NCI-H526 treated with DMSO at 0.1 percent for 48 hours (cell line): ENCODE results near the gene TRAF7.
"Not testable (repeated sequence)": the region's sequence is repeated elsewhere in the genome, so short reads cannot be mapped to it uniquely, and the experiment has no call there.

Source experiments
- DNase-seq: peaks from one replicate; lab custom pipeline; 2025; lab: John Stamatoyannopoulos, UW

The TRAF7 gene

DNA sequence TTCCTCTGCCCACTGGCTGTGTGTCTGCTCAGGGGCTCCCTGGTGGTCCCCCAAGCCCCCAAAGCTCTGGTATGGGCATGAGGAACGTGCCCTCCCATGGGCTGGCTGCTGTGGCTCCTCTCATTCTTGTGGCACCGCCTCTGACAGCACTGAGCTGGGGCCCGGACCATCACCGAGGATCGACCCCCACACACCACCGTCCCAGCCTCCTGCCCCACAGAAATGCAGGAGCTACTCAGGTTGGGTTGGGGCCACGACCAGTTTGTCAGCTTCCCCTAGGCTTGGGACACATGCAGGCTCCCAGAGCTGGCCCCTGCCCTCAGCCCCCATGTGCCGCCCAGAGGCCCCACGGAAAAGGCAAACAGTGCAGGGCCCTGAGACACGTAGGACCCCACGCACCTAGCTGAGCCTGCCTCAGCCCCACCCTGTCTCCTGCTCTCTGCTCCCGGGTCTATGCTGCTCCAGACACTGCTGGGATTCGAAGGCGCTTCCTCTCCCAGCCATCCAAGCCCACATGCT lies 44.1 kb downstream of the TRAF7 start:
- DNase-seq = no peak

DNA sequence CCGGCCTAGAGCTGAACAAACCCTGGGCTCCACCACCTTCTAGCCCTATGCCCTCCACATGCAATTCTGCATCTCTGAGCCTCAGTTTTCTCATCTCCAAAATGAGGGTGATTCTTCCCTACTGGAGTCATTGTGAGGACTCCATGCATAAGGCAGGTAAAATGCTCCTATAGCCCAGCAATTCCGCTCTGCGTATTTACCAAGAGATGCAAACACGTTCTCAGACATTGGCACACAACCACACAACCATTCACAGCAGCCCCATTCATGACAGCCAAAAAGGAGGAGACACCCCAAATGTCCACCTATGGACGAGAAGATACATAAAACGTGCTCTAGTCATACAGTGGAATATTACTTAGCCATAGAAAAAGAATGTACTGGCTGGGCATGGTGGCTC lies 44.7 kb downstream of the TRAF7 start:
- DNase-seq = no peak

DNA sequence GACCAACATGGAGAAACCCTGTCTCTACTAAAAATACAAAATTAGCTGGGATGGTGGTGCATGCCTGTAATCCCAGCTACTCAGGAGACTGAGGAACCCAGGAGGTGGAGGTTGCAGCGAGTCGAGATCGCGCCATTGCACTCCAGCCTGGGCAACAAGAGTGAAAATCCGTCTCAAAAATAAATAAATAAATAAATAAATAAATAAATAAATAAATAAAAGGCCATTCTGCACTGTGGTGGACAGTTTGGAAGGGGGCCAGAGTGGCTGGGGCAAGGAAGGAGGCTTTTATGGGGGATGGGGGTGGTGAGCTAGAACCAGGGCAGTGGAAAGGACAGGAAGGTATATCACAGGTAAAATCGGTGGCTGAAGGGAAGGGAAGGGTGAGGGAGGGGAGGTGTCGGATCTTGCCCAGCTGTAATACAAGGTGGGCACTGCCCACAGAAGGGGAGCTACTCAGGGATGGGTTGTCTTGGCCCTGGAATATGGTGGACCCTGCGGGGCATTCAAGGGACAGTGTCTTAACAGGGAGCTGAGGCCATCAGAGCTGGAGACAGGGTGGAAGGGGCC lies 47.6 kb downstream of the TRAF7 start:
- not testable (repeated sequence) for DNase-seq

DNA sequence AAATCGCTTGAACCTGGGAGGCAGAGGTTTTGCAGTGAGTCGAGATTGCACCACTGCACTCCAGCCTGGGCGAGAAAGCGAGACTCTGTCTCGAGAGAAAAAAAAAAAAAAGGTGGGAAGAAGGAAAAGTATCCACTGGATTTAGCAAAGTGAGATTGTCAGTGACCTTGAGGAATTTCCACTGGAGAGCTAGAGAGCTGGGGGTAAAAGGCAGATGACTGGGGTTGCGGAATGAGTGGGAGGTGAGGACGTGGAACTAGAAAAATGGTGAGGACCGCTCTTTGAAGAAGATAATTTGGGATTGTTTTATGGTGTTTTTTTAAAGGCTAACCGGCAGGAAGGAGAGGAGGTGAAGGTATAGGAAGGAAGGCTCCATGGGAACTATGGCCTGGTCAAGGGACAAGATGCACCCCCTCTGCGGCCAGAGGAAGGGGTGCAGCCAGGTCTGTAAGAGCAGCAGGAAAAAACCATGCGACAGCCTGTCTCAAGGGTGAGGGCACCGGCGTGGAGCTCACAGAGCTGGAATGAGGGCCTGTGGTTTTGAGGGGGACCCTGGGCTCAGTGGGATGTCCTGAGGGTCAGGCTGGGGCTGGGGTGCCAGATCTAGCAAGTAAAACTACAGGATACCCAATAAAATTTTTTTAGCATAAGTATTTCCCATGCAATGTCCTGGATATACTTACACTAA lies 49.0 kb downstream of the TRAF7 start:
- DNase-seq = no peak

GRCh38 chr16:2205104-2205966 lies 49.8 kb downstream of the TRAF7 start, which contains the start of gene MLST8:
Gene MLST8 (plus strand): TSS chr16:2205454. CDS start chr16:2206086, 632 bp downstream.
- peak; percentile 45 for DNase-seq

DNA sequence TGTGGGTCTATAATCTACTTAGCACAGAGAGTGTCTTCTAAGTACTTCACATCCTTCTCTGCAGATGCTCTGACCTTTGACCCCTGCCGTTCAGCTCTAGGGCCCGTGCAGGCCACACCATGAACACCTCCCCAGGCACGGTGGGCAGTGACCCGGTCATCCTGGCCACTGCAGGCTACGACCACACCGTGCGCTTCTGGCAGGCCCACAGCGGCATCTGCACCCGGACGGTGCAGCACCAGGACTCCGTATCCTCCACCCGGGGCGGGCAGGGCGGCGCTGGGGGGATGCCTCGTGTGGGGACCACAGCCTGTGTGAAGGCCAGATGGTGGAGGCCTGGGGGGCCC lies 50.4 kb downstream of the TRAF7 start:
- no peak for DNase-seq

- DNase-seq = no peak
These were observed 50.8 kb downstream of the TRAF7 start for GRCh38 chr16:2206420-2206779.

DNA sequence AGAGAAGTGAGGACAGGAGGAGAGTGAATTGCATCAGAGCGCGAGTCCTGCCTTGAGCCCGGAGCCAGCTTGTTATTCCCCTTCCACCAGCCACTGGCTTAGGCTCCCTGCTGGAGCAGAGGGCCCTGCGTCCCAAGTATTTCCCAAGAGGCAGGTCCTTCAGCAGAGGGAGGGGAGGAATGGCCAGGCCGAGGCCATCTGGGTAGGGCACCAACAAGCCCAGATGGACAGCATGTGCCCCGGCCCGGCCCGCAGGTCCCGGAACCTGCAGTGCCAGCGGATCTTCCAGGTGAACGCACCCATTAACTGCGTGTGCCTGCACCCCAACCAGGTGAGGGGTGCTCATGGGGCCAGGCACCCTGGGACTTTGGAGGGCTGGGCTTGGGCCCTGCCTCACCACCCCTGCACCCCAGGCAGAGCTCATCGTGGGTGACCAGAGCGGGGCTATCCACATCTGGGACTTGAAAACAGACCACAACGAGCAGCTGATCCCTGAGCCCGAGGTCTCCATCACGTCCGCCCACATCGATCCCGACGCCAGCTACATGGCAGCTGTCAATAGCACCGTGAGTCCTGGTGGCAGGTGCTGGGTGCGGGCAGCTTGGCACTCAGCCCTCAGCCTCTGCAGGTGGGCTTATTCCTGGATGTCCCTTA lies 51.3 kb downstream of the TRAF7 start:
- no peak for DNase-seq

DNA sequence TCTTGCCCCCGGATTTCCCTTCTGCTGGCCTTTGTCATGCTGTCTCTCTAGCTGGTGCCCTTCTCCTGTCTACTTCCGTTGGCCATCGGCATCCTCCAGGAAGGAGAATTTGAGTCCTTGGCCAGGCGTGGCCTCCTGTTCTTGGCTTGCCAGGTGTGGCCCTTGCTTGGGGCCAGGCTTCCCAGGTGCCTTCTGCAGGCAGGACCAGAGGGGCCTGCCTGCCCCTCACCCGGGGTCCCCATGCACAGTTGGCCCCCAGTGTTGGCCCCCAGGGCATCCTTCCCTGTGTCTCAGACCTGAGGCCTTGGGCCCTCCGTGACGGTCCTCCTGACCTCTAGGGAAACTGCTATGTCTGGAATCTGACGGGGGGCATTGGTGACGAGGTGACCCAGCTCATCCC lies 52.3 kb downstream of the TRAF7 start:
- no peak for DNase-seq

DNA sequence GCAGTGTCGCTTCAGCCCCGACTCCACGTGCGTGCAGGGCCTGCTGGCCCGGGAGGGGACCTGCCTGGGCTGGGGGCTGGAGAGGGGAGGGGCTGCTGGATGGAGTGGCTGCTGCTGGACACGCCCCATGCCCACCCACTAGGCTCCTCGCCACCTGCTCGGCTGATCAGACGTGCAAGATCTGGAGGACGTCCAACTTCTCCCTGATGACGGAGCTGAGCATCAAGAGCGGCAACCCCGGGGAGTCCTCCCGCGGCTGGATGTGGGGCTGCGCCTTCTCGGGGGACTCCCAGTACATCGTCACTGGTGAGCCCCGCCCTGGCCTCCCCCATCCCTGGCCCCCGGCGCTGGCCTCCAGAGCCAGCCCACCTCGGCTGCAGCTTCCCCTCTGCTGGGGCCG lies 52.7 kb downstream of the TRAF7 start:
- DNase-seq = no peak

DNA sequence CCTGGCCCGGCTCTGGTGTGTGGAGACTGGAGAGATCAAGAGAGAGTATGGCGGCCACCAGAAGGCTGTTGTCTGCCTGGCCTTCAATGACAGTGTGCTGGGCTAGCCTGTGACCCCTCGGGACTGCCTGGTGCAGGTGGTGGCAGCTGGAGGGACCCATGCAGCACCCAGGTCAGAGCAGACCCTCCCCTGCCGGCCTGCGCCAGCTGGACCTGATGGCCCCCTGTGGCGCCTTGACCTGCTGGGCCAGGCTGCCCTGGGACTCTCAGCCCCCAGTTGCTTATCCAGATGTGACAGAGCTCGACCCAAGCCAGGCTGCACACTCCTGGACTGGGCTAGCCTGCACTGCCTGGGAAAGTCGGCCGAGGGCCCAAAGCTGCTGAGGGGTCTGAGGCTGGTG lies 53.2 kb downstream of the TRAF7 start:
- DNase-seq = no peak

- DNase-seq = no peak
These were observed 53.9 kb downstream of the TRAF7 start for GRCh38 chr16:2209258-2210008.

DNA sequence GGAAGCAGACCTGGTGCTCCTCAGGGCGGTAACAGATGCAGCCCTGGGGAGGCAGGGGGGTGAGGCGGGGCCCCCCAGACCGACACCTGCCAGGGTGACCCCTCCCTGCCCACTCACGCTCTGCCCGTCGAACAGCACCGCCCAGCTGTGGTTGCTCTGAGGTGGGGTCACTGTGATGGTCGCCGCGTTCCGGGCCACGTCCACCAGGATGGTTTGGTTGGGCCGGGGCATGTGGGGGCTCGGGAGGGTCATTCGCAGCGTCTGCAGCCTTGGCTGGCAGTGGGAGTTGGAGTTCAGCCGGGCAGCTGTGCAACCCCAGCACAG lies 54.4 kb downstream of the TRAF7 start:
- DNase-seq = no peak

DNA sequence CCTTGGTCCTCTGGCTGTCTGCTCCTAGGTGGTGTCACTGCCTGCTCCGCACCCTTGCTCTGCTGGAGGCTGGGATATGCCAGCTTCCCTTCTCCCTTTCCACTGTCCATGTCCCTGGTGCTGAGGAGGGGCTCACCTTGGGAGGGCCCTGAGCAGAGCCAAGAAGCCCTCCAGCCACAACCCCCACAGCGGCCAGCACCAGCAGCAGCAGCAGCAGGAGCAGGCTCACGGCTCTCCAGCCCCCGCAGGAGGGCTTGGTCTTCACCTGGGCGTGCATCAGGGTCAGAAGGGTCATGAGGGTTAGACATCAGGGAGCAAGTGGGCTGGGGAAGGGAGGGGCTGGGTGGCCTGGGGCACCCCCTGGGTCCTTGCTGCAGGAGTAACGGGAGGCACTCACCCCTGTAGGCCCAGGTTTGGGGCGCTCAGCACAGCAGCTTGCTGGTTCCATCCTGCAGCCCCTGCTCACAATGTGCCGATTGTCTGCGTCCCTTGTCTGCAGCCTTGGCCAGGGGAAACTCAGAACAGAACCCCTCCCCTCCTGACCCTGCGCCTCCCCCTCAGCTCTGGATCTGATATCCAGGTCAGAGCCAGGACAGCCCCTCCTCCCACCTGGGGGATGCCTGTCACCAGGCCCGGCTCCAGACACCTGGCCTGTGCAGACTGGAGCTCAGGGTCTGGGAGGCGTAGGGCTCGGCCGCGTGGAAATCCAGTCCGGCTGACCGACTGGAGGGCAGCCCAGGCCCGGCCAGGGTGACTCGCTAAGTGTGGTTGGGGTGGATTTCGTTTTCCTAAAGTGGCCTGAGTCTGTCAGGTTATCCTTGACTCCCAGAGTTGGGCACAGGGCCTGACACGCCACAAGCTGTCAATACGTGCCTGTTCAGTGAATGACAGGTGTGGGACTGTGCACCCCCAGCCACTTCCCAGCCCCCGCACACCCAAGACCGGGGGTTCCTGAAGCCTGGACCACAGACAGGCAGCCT lies 55.1 kb downstream of the TRAF7 start, which contains the start of gene BRICD5:
BRICD5 (minus strand) TSS at position 478 of the 980 bp plus-strand sequence; CDS start at position 448, 30 bp downstream.
- DNase-seq = no peak

GRCh38 chr16:2211923-2212347 lies 56.4 kb downstream of the TRAF7 start:
- no peak for DNase-seq

DNA sequence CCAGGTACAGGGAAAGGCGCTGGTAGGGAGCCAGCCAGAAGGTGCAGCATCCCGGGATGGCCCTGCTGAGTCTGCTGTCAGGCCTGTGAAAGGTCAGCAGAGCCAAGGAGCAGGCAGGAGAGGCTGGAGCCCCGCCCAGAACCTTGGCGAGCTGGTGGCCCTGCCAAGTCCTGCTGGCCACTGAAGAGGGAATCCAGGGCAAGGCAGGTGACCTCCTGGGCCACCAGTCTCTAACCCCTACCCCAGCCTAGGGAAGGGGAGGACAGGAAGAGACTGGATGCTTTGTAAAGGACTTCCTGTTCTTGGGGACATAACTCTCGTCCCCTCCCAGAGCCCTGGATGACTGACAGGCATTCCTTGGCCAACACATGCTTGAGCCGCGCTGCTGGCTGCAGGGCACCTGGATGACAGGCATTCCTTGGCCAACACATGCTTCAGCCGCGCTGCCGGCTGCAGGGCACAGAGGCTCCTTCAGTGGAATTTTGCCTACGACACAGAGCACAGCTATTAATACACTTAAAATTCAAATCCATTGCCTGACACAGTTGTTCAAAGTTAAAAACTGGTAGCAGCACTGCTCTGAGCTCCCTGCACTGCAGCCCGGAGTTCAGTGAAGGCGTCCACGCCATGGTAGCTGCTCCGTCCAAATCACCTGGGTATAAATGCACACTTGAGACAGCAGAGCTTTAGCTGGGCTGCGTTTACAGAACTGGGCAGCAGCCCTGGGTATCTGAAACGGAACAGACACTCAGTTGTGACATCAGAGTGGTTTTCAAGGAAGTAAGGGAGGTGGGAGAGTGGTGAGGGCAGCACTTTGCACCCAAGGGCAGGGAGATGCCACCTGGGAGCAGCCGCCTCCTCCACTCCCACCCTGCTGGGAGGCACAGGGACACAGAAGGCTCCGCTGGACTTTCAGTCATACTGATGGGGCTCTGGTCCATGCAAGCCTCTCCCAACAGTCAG lies 57.1 kb downstream of the TRAF7 start:
- no peak for DNase-seq

DNA sequence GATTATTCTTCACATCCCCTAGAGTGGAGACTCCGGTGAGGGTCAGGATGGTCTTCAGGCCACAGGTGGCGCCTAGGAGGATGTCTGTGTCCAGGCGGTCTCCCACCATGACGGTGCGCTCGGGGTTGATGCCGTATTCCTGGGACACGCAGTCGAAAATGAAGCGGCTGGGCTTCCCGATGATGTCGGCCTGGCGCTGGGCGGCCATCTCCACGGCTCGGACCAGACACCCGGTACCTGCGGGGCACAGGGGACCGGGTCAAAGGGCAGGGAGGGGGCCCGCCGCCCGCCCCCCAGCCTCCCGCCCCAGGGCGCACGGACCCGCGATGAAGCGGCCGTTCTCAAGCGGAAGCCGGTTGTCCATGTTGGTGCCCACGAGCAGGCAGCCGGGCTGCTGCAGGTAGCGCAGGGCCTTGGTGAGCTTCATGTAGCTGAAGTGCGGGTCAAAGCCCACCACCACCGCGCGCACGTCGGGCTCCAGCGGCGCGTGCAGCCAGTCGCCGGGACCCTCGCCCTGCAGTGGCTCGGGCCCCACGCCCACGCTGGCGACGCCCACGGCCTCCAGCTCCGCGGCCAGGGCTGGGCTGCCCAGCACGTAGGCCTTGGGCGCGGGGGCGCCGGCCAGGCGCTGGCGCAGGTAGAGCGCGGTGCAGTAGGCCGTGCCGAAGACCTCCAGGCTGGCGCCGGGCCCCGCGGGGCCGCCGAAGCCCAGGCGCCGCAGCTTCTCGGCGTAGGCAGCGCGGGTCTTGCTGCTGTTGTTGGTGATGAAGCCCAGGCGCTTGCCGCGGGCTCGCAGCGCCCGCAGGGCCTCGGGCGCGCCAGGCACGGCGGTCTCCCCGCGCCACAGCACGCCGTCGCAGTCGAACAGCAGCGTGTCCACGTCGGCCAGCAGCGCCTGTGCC lies 58.5 kb downstream of the TRAF7 start:
- no peak for DNase-seq

DNA sequence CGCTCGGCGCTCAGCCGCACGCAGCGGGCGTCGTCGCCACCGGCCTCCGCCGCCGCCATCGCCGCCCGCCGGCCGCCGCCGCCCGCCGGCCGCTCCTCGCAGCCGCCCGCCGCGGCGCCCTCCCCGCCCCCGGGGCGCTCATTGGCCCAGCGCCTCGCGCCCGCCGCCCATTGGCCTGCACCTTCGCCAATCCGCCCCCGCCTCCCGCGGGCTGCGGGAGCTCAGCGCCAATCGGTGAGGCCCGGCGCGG lies 59.1 kb downstream of the TRAF7 start, which contains the start of gene PGP:
PGP (minus strand) TSS at position 122 of the 250 bp plus-strand sequence; CDS start at position 59, 63 bp downstream.
- no peak for DNase-seq
